Endothelial cell of umbilical vein (primary cell): ENCODE results near the gene TTC13. TPM values are rescaled to one million over a fixed set of nuclear protein-coding genes. Genes with fewer than 3 reads are reported as not detected.

ENCODE experiments used
- BruUV-seq: library from RNA; stranded (reverse); fragments of 400-500 nt; replicated peaks from 2 replicates; lab custom pipeline; 2021; lab: Mats Ljungman, UMichigan
- CTCF ChIA-PET: fragments of 300-600, 350-600 bp; sonication (Branson Sonifier 250); formaldehyde crosslinking; loops from one replicate; lab custom pipeline; 2021; ENCODE audit warnings: antibody characterized with exemption, inconsistent platforms; lab: Charles Lee
- POLR2A ChIA-PET: fragments of 300-600, 350-600 bp; sonication (Branson Sonifier 250); formaldehyde crosslinking; loops from one replicate; lab custom pipeline; 2021; ENCODE audit warnings: antibody characterized with exemption, inconsistent platforms; lab: Charles Lee
- DNase-seq: peaks from one replicate; pipeline ENCODE4 v3.0.0-alpha.2; 2011; ENCODE audit warnings: low read depth, low spot score
- FAIRE-seq: peaks from 2 replicates; lab custom pipeline; 2011; peaks lifted over from hg19 to GRCh38; lab: Jason Lieb, UNC
- H2AFZ ChIP-seq: 2 replicates; pipeline ENCODE4 v1.6.0; 2012; ENCODE audit warnings: low read depth, low read length, control low read depth, inconsistent platforms
- H3K27ac ChIP-seq: 2 replicates; pipeline ENCODE4 v1.5.1; 2011; ENCODE audit warnings: low read depth, mild to moderate bottlenecking, control low read depth, low read length, moderate library complexity; ENCODE audit not compliant: insufficient read depth
- H3K27me3 ChIP-seq, 2 experiments: 2 replicates each; pipeline versions ENCODE4 v1.6.0 to v1.6.1; 2011; ENCODE audit warnings: low read length in 2 of 2, mixed read lengths in 1 of 2; ENCODE audit not compliant: control insufficient read depth in 2 of 2, insufficient read depth in 2 of 2
- H3K36me3 ChIP-seq, 2 experiments: 2 replicates in 1 of 2; 3 replicates in 1 of 2; pipeline ENCODE4 v1.5.1; 2011; ENCODE audit warnings: low read length in 2 of 2, mild to moderate bottlenecking in 1 of 2, moderate library complexity in 1 of 2; ENCODE audit not compliant: control insufficient read depth in 2 of 2, insufficient read depth in 2 of 2; ENCODE audit errors: extremely low read depth in 1 of 2
- H3K4me1 ChIP-seq: 3 replicates; pipeline ENCODE4 v1.5.1; 2011; ENCODE audit warnings: mild to moderate bottlenecking, low read length; ENCODE audit not compliant: control insufficient read depth, insufficient read depth; ENCODE audit errors: extremely low read depth
- H3K4me2 ChIP-seq: 2 replicates; pipeline ENCODE4 v1.6.1; 2011; ENCODE audit warnings: low read length, control low read depth, mixed read lengths; ENCODE audit not compliant: insufficient read depth
- H3K4me3 ChIP-seq, 3 experiments: fragments of 200-600 bp in 1 of 3; sonication (generic), shearing (Covaris generic) in 1 of 3; replicated peaks in 1 of 3; 2 replicates each; pipeline ENCODE4 v1.5.1; 2011 to 2016; ENCODE audit warnings: control low read depth in 3 of 3, low read length in 3 of 3, mild to moderate bottlenecking in 2 of 3, inconsistent platforms in 1 of 3, low read depth in 1 of 3, moderate library complexity in 1 of 3; ENCODE audit not compliant: insufficient read depth in 1 of 3
- H3K79me2 ChIP-seq: 2 replicates; pipeline ENCODE4 v1.6.0; 2012; ENCODE audit warnings: low read length, inconsistent platforms; ENCODE audit not compliant: control insufficient read depth, insufficient read depth
- H3K9ac ChIP-seq: replicated peaks from 2 replicates; pipeline ENCODE3; 2011; ENCODE audit warnings: low read length, control low read depth; ENCODE audit not compliant: insufficient read depth; ENCODE audit errors: extremely low read depth
- H3K9me1 ChIP-seq: replicated peaks from 3 replicates; pipeline ENCODE4 v1.6.0; 2011; ENCODE audit warnings: mild to moderate bottlenecking, low read length; ENCODE audit not compliant: control insufficient read depth, insufficient read depth; ENCODE audit errors: extremely low read depth
- H3K9me3 ChIP-seq: replicated peaks from 2 replicates; pipeline ENCODE4 v1.5.1; 2012; ENCODE audit warnings: low read length, inconsistent platforms; ENCODE audit not compliant: control insufficient read depth, insufficient read depth
- H4K20me1 ChIP-seq: replicated peaks from 2 replicates; pipeline ENCODE3; 2011; ENCODE audit warnings: mild to moderate bottlenecking, low read length; ENCODE audit not compliant: control insufficient read depth, insufficient read depth; ENCODE audit errors: extremely low read depth
- EZH2 ChIP-seq: IDR thresholded peaks from 2 replicates; pipeline ENCODE4 v1.6.1; 2012; ENCODE audit warnings: borderline replicate concordance, low read depth, mild to moderate bottlenecking, moderate library complexity, low read length, inconsistent platforms; ENCODE audit not compliant: severe bottlenecking
- FOS ChIP-seq: IDR thresholded peaks from 2 replicates; pipeline ENCODE4 v1.6.1; 2011; ENCODE audit warnings: mild to moderate bottlenecking, low read length, moderate library complexity, borderline replicate concordance; ENCODE audit not compliant: insufficient read depth
- JUN ChIP-seq: IDR thresholded peaks from 2 replicates; pipeline ENCODE4 v1.6.1; 2011; ENCODE audit warnings: borderline replicate concordance, low read depth; ENCODE audit not compliant: insufficient read length, insufficient read depth
- MYC ChIP-seq: IDR thresholded peaks from one replicate; pipeline ENCODE4 v1.6.1; 2011; ENCODE audit warnings: mild to moderate bottlenecking, low read depth, low read length
- POLR2A ChIP-seq: IDR thresholded peaks from 2 replicates; pipeline ENCODE4 v1.6.1; 2012; ENCODE audit warnings: low read depth, mild to moderate bottlenecking, control low read depth, low read length
- POLR2AphosphoS5 ChIP-seq: IDR thresholded peaks from 2 replicates; pipeline ENCODE4 v1.6.1; 2012; ENCODE audit warnings: low read depth, mild to moderate bottlenecking, control low read depth, low read length, moderate library complexity; ENCODE audit not compliant: insufficient read depth
- dilution Hi-C: fragments of 300-500 bp; cut with MboI; formaldehyde crosslinking; loops from one replicate; pipeline ENCODE4 v1.15.0; 2019; ENCODE audit warnings: low sequenced_read_pairs; ENCODE audit not compliant: extremely low pct_ligation_motif_present
- intact Hi-C: fragments of 100-400 bp; cut with micrococcal nuclease; formaldehyde crosslinking; loops from one replicate; pipeline ENCODE4 v1.10.0; 2022
- polyA plus RNA-seq, 4 experiments: library from polyadenylated mRNA; depleted of rRNA in 3 of 4; stranded (reverse) in 3 of 4; unstranded in 1 of 4; fragments of >200 nt; gene quantifications; 2 replicates each; pipeline versions ENCODE4 v1.2.1 to v1.2.3, GENCODE V29; 2011 to 2012; ENCODE audit warnings: missing spikeins in 1 of 4
- total RNA-seq: library from RNA; stranded (reverse); gene quantifications from 2 replicates; pipeline ENCODE4 v1.2.3, GENCODE V29; 2021
- TF ChIP-seq, protein P1 (sequence below), 2 donors: IDR thresholded peaks; 1 replicate in 1 of 2; 2 replicates in 1 of 2; pipeline ENCODE4 v1.5.1; 2011; ENCODE audit warnings: low read length in 2 of 2, mild to moderate bottlenecking in 2 of 2, moderate library complexity in 2 of 2, control low read depth in 1 of 2, inconsistent platforms in 1 of 2, low read depth in 1 of 2; ENCODE audit not compliant: insufficient read depth in 1 of 2; ENCODE audit errors: extremely low read depth in 1 of 2
- TF ChIP-seq, protein P2 (sequence below): IDR thresholded peaks from 2 replicates; pipeline ENCODE4 v1.6.1; 2011; ENCODE audit not compliant: insufficient read depth, insufficient read length

Gene TTC13
- total and polyA plus RNA-seq, 2 donors (not counting 3 experiments of a cell fraction or from before 2014, with no cell fraction given): 8.8 to 23.9 TPM

DNA sequence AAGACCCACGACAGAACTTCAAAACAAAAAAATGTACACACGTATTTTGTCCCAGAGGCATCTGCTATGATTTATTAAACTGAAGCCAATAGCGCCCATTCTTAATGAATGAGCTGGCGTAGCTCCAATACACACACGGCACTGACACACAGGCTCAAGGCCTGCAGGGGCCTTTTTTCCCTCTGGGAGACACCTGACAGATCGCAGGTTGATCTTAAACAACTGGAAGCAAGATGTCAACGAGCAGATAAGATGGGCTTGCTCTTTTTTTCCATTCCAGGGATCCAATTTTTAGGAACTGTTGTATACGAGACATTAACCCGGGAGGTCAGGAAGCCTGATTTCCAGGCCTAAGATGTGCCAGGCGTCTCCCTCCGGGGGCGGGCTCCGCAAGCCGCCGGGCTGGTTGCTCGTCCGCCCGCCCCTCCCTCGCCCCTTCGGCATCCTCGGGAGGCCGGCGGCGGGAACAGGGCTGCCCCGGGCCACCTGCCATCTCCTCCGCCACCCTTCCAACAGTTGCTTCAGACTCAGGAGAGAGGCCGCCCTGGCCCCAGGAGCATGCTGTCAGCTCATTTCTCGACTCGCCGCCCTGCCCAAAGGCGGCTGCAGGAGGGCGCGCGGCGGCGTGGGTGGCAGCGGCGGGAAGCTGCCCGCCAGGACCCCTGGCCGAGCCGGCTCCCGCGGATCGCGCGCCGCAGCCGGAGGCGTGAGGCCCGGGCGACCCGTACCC is 735 bp downstream of the TTC13 start:
- CTCF ChIA-PET: interaction anchor here (1.0 to 2.2 kb wide), 6 partner anchors 9 to 336 kb away, joined by 3 to 11 read pairs (median 4); no protein-coding TSS in a partner anchor
- H2AFZ ChIP-seq: peak overlapping the region; percentile 69
- TF ChIP-seq JUN: no peak
- TF ChIP-seq FOS: no peak
- TF ChIP-seq EZH2: no peak
- no peak for TF ChIP-seq POLR2AphosphoS5
- no peak for TF ChIP-seq MYC
- no peak for TF ChIP-seq POLR2A
- TF ChIP-seq, protein P1, sequence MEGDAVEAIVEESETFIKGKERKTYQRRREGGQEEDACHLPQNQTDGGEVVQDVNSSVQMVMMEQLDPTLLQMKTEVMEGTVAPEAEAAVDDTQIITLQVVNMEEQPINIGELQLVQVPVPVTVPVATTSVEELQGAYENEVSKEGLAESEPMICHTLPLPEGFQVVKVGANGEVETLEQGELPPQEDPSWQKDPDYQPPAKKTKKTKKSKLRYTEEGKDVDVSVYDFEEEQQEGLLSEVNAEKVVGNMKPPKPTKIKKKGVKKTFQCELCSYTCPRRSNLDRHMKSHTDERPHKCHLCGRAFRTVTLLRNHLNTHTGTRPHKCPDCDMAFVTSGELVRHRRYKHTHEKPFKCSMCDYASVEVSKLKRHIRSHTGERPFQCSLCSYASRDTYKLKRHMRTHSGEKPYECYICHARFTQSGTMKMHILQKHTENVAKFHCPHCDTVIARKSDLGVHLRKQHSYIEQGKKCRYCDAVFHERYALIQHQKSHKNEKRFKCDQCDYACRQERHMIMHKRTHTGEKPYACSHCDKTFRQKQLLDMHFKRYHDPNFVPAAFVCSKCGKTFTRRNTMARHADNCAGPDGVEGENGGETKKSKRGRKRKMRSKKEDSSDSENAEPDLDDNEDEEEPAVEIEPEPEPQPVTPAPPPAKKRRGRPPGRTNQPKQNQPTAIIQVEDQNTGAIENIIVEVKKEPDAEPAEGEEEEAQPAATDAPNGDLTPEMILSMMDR (IDR thresholded peaks at IDR 0.05; ENCODE audit: extremely low read depth in 1 of 2, insufficient read depth in 1 of 2, low read depth in 1 of 2, low read length in 2 of 2): no peak
- TF ChIP-seq, protein P2, sequence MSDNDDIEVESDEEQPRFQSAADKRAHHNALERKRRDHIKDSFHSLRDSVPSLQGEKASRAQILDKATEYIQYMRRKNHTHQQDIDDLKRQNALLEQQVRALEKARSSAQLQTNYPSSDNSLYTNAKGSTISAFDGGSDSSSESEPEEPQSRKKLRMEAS: no peak
- POLR2A ChIA-PET: no interaction called here
- peak overlapping the region; percentile 52 for H3K9ac ChIP-seq
- H3K27ac ChIP-seq: peak overlapping the region; percentile 30
- H3K36me3 ChIP-seq: no peaks in the 10 kb centered on the region
- H3K4me3 ChIP-seq: peak overlapping the region; percentile 72 to 96 (median 86)
- no TSS peak for BruUV-seq
- dilution Hi-C loops (no loop called here), intact Hi-C loops (loop anchor here (1.0 to 10.0 kb wide), 12 partner anchors 50 to 627 kb away; partner anchors contain the start of genes COG2, EGLN1, EXOC8 and SPRTN)
- peaks cover 21% of the 10 kb centered on the region for H3K4me1 ChIP-seq
- no peaks in the 10 kb centered on the region for H3K9me3 ChIP-seq
- peaks cover 14% of the 10 kb centered on the region for H3K79me2 ChIP-seq
- FAIRE-seq (no peak), DNase-seq (no peak)
- peak overlapping the region; percentile 68 for H3K4me2 ChIP-seq
- H3K9me1 ChIP-seq: no peaks in the 10 kb centered on the region
- no peaks in the 10 kb centered on the region for H3K27me3 ChIP-seq
- H4K20me1 ChIP-seq: no peaks in the 10 kb centered on the region
